K562 (cell line): ENCODE results near the gene ARID3A. TPM values are rescaled to one million over a fixed set of nuclear protein-coding genes. Genes with fewer than 3 reads are reported as not detected.

ENCODE experiments used
- BCOR ChIP-seq: fragments of 450-650 bp; IDR thresholded peaks from 2 replicates; pipeline ENCODE4 v1.6.1; 2016
- CCNT2 ChIP-seq: IDR thresholded peaks from 2 replicates; pipeline ENCODE4 v1.6.1; 2011; ENCODE audit warnings: borderline replicate concordance, low read depth, mild to moderate bottlenecking, moderate library complexity, mixed read lengths, low read length; ENCODE audit not compliant: insufficient read length; ENCODE audit errors: extremely low read depth
- DIDO1 ChIP-seq: fragments of 450-650 bp; IDR thresholded peaks from 2 replicates; pipeline ENCODE4 v1.6.1; 2016; ENCODE audit warnings: low read depth, missing biosample characterization, missing genetic modification characterization
- ETV6 ChIP-seq, 3 experiments: fragments of 150-350 bp in 1 of 3; sonication (generic) in 1 of 3; formaldehyde crosslinking in 1 of 3; IDR thresholded peaks; 2 replicates each; pipeline versions ENCODE4 v1.6.1 to v1.8.0; 2014 to 2022; ENCODE audit warnings: borderline replicate concordance in 2 of 3, low read depth in 2 of 3, antibody characterized with exemption in 1 of 3, low read length in 1 of 3, mild to moderate bottlenecking in 1 of 3, missing genetic modification reagents in 1 of 3
- MBD2 ChIP-seq: sonication (generic); IDR thresholded peaks from 2 replicates; pipeline ENCODE4 v1.6.1; 2016; ENCODE audit warnings: low read depth, borderline replicate concordance
- MECOM ChIP-seq: fragments of 250-450 bp; sonication (Bioruptor Pico); IDR thresholded peaks from 2 replicates; pipeline ENCODE4 v1.8.0; 2022; ENCODE audit warnings: inconsistent platforms
- MIER1 ChIP-seq: fragments of 450-650 bp; IDR thresholded peaks from 2 replicates; pipeline ENCODE4 v1.6.1; 2016; ENCODE audit warnings: antibody characterized with exemption, mild to moderate bottlenecking, low read depth
- NELFE ChIP-seq: IDR thresholded peaks from 2 replicates; pipeline ENCODE4 v1.6.1; 2011; ENCODE audit warnings: mild to moderate bottlenecking; ENCODE audit not compliant: insufficient read depth, insufficient read length
- NFATC3 ChIP-seq: fragments of 450-650 bp; IDR thresholded peaks from 2 replicates; pipeline ENCODE4 v1.6.1; 2017; ENCODE audit warnings: mild to moderate bottlenecking
- NR4A1 ChIP-seq, 2 experiments: fragments of 250-450 bp in 1 of 2; fragments of 450-650 bp in 1 of 2; sonication (Bioruptor Pico) in 1 of 2; IDR thresholded peaks; 2 replicates each; pipeline versions ENCODE4 v1.4.0 to v1.6.1; 2016 to 2020; ENCODE audit warnings: mild to moderate bottlenecking in 2 of 2, missing compliant biosample characterization in 1 of 2, missing genetic modification characterization in 1 of 2, moderate library complexity in 1 of 2
- RB1 ChIP-seq: fragments of 450-650 bp; IDR thresholded peaks from 2 replicates; pipeline ENCODE4 v1.6.1; 2017; ENCODE audit warnings: low read depth, mild to moderate bottlenecking
- SRF ChIP-seq, 2 experiments: fragments of 250-450, 450-650 bp in 1 of 2; sonication (Bioruptor Pico) in 1 of 2; sonication (generic) in 1 of 2; formaldehyde crosslinking; IDR thresholded peaks; 2 replicates each; pipeline versions ENCODE4 v1.5.0 to v1.5.1; 2020 to 2022; ENCODE audit warnings: mild to moderate bottlenecking in 1 of 2, missing genetic modification reagents in 1 of 2
- STAG1 ChIP-seq: sonication (generic); formaldehyde crosslinking; IDR thresholded peaks from 2 replicates; pipeline ENCODE4 v1.5.0; 2020; ENCODE audit warnings: missing genetic modification reagents, borderline replicate concordance
- THRB ChIP-seq: fragments of 450-650 bp; formaldehyde crosslinking; conservative IDR thresholded peaks from 2 replicates; pipeline ENCODE4 v1.4.0; 2022; ENCODE audit warnings: mild to moderate bottlenecking, missing genetic modification characterization
- TRIM28 ChIP-seq: fragments of 450-650 bp; IDR thresholded peaks from 2 replicates; pipeline ENCODE4 v1.6.1; 2017
- ZBTB17 ChIP-seq: fragments of 450-650 bp; formaldehyde crosslinking; IDR thresholded peaks from 2 replicates; pipeline ENCODE4 v1.4.0; 2020; ENCODE audit warnings: mild to moderate bottlenecking
- ZBTB8A ChIP-seq: fragments of 450-650 bp; IDR thresholded peaks from 2 replicates; pipeline ENCODE4 v1.6.1; 2018; ENCODE audit warnings: mild to moderate bottlenecking, moderate library complexity; ENCODE audit not compliant: partially characterized antibody
- ZNF232 ChIP-seq: sonication (generic); formaldehyde crosslinking; IDR thresholded peaks from 2 replicates; pipeline ENCODE4 v1.8.0; 2022; ENCODE audit warnings: mild to moderate bottlenecking, missing genetic modification reagents
- polyA plus RNA-seq, 8 experiments: library from polyadenylated mRNA; depleted of rRNA in 4 of 8; stranded (reverse) in 5 of 8; unstranded in 3 of 8; fragments of >200 nt; fragmentation: Nextera tagmentation in 2 of 8; fragmentation: Illumina TruSeq in 1 of 8; extraction: Ambion mirVana in 2 of 8; extraction: Trizol in 1 of 8; gene quantifications; 2 replicates each; pipeline versions ENCODE4 v1.2.1 to v1.2.3, GENCODE V29; 2011 to 2014; ENCODE audit warnings: inconsistent platforms in 1 of 8, missing spikeins in 1 of 8
- total RNA-seq, 7 experiments: library from RNA; depleted of rRNA in 6 of 7; stranded (reverse); fragments of >200 nt in 6 of 7; fragmentation: Illumina TruSeq in 2 of 7; extraction: Trizol in 2 of 7; gene quantifications; 2 replicates each; pipeline versions ENCODE4 v1.2.1 to v1.2.3, GENCODE V29; 2011 to 2021; ENCODE audit warnings: low replicate concordance in 1 of 7
- TF ChIP-seq, protein P1 (sequence below), 3 experiments: fragments of 200-800 bp in 1 of 3; fragments of 250-450 bp in 1 of 3; fragments of 450-650 bp in 1 of 3; sonication (Bioruptor Pico) in 1 of 3; sonication (Bioruptor generic) in 1 of 3; formaldehyde crosslinking in 1 of 3; IDR thresholded peaks; 2 replicates each; pipeline versions ENCODE4 v1.6.1 to v1.8.0; 2016 to 2022; ENCODE audit warnings: mild to moderate bottlenecking in 2 of 3, missing genetic modification characterization in 2 of 3, missing compliant biosample characterization in 1 of 3, moderate library complexity in 1 of 3
- TF ChIP-seq, protein P2 (sequence below): fragments of 200-400 bp; formaldehyde crosslinking; IDR thresholded peaks from 2 replicates; pipeline ENCODE4 v1.6.1; 2017; ENCODE audit warnings: mild to moderate bottlenecking, low read depth, low read length, moderate library complexity

ARID3A gene
- total and polyA plus RNA-seq, 9 of the 15 experiments (the other 6 are each of a cell fraction or from before 2014, with no cell fraction given) = 1.4 to 118 (median 31.2) TPM

DNA sequence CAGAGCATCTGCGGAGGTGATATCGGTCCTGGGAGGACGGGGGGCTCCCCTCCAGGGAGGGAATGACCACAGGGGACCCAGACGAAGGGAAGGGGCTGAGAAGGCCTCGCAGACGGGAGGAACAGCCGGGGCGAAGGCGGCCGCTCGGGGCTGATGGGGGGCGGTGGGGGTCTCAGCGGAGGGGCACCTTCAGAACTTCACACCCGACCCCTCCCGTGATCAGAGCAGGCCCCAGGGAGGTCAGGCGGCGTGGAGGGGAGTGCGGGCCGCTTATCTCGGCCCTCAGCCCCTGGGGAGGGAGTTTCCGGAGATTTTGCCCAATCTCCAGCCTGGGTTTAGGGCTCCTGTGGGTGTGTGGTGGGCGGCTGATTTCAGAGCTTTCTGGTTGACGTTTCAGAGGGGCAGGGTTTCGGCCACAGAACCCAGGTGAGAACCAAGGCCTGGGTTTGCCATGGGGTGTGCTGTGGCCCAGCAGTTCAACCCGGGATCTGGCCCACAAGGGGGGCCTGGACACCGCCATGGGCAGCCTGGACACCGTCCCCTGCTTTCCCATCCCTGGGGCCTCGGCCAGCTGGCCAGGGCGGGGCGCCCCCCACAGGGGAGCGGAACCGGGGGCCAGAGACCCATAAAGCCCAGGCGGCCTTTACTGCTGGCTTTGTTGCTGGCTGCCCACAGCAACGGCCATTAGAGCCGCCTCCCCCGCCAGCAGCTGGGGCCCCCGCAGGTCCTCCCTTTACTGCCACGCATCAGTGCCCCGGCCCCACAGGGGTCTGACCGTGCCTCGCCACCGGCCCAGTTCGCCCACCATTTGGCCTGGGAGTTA lies 29.0 kb downstream of the ARID3A start (continued):
- TF ChIP-seq NELFE (no peak), DIDO1 (no peak), TRIM28 (no peak), NR4A1 (CRISPR knock-in tag; IDR thresholded peaks at IDR 0.05) (no peak), NR4A1 (tag; IDR thresholded peaks at IDR 0.05) (no peak), CCNT2 (peak; percentile 47), ZBTB17 (peak; percentile 34), SRF (CRISPR knock-in tag; IDR thresholded peaks at IDR 0.05) (peak in 1 of 2 experiments; percentile 39; a peak in 1 of 4 replicates), THRB (CRISPR knock-in tag) (no peak), RB1 (peak; percentile 47; the same call in 1 of the 2 replicates), MECOM (no peak), ETV6 (IDR thresholded peaks at IDR 0.05; ENCODE audit: borderline replicate concordance in 1 of 2, low read depth in 2 of 2, low read length in 1 of 2) (no peak), ETV6 (CRISPR knock-in tag; IDR thresholded peaks at IDR 0.05; ENCODE audit: borderline replicate concordance) (no peak), MBD2 (no peak; the same call in 1 of the 2 replicates), ZNF232 (no peak), STAG1 (no peak), NFATC3 (no peak), ZBTB8A (no peak), BCOR (peak; percentile 61; the same call in 1 of the 2 replicates), MIER1 (peak; percentile 100)
- TF ChIP-seq, protein P1, sequence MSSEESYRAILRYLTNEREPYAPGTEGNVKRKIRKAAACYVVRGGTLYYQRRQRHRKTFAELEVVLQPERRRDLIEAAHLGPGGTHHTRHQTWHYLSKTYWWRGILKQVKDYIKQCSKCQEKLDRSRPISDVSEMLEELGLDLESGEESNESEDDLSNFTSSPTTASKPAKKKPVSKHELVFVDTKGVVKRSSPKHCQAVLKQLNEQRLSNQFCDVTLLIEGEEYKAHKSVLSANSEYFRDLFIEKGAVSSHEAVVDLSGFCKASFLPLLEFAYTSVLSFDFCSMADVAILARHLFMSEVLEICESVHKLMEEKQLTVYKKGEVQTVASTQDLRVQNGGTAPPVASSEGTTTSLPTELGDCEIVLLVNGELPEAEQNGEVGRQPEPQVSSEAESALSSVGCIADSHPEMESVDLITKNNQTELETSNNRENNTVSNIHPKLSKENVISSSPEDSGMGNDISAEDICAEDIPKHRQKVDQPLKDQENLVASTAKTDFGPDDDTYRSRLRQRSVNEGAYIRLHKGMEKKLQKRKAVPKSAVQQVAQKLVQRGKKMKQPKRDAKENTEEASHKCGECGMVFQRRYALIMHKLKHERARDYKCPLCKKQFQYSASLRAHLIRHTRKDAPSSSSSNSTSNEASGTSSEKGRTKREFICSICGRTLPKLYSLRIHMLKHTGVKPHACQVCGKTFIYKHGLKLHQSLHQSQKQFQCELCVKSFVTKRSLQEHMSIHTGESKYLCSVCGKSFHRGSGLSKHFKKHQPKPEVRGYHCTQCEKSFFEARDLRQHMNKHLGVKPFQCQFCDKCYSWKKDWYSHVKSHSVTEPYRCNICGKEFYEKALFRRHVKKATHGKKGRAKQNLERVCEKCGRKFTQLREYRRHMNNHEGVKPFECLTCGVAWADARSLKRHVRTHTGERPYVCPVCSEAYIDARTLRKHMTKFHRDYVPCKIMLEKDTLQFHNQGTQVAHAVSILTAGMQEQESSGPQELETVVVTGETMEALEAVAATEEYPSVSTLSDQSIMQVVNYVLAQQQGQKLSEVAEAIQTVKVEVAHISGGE (CRISPR knock-in tag; IDR thresholded peaks at IDR 0.05) = peak in 1 of 3 experiments; percentile 52; a peak in 1 of 6 replicates
- TF ChIP-seq, protein P2, sequence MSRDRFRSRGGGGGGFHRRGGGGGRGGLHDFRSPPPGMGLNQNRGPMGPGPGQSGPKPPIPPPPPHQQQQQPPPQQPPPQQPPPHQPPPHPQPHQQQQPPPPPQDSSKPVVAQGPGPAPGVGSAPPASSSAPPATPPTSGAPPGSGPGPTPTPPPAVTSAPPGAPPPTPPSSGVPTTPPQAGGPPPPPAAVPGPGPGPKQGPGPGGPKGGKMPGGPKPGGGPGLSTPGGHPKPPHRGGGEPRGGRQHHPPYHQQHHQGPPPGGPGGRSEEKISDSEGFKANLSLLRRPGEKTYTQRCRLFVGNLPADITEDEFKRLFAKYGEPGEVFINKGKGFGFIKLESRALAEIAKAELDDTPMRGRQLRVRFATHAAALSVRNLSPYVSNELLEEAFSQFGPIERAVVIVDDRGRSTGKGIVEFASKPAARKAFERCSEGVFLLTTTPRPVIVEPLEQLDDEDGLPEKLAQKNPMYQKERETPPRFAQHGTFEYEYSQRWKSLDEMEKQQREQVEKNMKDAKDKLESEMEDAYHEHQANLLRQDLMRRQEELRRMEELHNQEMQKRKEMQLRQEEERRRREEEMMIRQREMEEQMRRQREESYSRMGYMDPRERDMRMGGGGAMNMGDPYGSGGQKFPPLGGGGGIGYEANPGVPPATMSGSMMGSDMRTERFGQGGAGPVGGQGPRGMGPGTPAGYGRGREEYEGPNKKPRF = no peak
